NOMO-1 (cell line): ENCODE results near the gene ITGAE.
A peak's percentile ranks its signal among the peaks of the same experiment; 100 is the strongest.
"Not testable (repeated sequence)": the region's sequence is repeated elsewhere in the genome, so short reads cannot be mapped to it uniquely, and the experiment has no call there.

Experiments
- DNase-seq, 2 experiments: peaks; one replicate each; lab custom pipeline; 2025; ENCODE audit not compliant: unreplicated experiment in 2 of 2; lab: John Stamatoyannopoulos, UW

Gene ITGAE

DNA sequence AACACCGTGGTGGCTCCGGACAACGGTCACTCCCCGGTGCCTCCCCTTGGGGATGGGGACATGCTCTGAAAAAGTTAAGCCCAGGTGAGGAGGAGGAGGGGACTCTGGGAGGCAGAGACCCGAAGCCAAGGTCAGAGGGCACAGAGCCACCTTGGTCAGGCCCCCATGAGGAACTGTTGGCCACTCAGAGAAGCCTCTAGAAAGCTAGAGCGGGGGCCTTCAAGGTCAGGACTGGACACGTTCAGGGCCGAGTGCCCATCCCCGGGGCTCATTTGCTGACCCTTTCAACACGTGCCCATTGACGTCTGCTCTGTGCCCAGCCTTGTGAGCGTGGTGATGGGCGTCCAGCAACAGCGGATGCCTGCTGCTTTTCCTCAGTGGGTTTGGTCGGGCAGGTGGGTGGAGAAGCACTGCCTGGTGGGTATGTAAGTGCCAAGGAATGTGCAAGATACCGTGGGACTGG is 39.0 kb downstream of the ITGAE start:
- DNase-seq, result no peak

DNA sequence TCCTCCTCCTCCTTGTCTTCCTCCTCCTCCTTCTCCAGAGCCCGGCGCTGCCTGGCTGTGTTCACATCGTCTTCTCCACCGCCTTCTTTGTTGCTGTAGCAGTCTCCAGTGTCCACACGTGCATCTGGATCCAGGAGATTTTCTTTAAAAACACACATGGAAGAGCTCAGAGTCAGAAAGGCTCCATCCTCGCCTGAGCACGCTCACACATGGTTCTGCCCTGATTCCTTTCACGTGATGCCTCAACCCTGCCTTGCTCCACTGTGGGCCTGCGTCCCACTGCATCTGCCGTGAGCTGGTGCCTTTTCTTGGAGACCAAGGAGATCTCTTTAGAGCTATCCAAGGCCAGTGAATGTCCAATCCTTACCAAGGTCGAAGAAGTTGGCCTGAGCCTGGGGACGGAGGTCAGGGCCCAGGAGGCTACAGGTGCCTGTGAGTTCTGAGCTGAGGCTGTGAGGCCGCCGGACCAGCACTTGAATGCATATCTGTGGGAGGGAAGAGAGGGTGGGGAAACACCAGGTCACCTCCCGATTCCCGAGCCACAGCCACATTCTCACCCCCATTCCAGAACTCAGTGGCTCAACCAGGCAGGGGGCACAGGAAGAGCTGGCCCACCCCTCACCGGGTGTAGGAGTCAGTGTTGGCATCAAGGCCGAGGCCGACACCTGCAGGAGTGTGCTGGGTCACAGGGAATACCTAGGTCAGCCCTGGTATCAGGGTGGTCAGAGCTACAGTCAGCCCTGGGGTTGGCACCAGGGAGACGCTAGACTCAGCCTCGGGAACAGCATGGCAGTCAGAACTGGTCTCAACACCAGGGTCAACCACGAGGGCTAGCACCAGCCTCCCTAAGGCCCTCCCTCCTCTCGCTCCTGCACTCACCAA is 39.7 kb downstream of the ITGAE start:
- DNase-seq, result no peak

DNA sequence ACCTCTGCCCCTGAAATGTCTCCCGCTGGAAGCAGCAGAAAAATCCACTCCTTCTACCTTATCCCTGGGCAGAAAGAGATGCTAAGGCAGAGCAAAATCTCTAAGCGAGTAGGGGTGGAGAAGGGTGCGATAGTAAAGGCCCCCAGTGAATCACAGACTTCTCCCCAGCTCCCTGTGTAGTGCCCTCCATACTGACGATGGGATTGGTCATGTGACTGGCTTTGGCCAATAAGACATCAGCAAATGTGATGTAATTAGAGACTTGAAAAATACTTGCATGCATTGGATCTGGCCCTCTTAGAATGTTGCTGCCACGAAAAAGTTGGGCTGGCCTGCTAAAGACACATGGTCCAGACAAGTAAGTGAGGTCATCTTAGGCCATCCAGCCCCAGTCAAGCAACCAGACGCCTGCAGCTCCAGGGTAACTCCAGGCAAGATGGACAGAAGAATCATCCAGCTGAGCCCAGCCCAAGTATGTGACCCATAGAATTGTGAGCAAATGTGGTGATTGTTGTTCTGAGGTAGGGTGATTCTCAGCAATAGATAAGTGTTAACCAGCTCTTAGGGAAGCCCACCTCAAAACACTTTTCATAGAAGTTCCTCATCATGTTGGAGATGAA is 41.3 kb downstream of the ITGAE start:
- no peak for DNase-seq

DNA sequence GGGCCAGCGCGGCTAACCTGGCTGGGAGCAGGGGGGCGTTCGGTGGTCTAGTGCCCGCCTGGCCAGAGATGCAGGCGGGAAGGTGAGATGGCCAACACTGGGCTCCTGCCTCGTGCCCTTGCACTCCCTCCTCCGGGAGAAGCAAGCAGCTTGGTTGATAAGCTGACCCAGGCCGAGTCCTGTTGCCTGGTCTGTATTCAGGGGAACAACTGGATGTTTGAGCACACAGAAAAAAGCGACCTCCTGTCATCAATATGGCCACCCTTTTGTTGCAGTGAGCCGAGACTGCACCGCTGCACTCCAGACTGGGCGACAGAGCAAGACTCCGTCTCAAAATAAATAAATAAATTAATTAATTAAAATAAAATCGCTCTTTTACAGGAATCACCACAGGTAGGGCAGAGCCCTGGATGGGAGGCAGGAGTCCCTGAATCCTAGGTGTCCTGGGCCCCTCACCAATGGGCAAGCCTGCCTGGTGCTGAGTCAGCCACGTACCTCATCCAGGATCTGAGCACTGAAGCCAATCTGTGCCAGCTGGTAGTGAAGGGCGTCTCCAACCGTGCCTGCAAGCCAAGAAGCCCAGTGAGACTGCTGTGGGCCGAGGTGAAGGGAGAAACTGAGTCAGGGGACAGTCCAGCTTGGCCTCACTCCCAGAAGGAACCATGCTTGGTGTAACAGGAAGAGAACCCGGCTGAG is 45.5 kb downstream of the ITGAE start:
- no peak for DNase-seq

DNA sequence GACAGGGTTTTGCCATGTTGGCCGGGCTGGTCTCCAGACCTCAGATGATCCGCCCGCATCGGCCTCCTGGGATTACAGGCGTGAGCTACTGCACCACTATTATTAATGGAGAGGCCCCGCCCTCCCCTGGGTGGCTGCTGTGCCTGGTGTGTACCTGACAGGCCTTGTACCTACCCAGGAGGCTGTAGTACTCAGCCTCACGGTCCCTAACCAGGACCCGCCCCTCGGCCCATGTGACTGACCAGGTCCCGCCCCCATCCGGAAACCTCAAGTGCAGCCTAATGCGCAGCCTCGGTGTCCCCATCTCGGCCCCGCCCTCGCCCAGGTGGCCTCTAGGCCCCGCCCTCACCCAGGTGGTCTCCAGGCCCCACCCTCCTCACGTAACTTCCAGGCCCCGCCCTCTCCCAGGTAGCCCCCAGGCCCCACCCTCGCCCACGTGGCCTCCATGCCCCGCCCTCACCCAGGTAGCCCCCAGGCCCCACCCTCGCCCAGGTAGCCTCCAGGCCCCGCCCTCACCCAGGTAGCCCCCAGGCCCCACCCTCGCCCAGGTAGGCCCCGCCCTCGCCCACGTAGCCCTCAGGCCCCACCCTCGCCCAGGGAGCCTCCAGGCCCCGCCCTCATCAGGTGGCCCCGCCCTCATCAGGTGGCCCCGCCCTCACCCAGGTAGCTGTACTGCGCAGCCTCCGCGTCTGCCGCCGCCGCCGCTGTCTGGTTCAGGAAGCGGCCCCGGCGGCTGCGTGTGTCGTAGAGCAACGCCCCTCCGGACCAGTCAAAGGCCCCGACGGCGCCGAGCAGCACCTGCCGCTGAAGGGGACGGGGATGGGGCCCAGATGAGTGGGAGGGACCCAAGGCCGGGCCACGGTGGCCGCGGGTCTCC is 46.3 kb downstream of the ITGAE start:
- DNase-seq, result no peak

DNA sequence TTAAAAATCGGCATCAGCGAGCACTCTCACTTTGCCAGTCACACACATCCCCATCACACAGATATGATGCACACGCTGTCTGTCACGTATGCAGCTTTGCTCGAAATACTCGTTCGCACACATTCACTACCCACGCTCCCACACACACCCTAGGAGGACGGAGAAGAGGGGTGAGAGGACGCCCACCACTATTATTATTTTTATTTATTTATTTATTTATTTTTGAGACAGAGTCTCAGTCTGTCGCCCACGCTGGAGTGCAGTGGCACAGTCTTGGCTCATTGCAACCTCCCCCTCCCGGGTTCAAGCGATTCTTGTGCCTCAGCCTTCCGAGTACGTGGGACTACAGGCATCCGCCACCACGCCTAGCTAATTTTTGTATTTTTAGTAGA is 46.9 kb downstream of the ITGAE start:
- DNase-seq, result no peak

DNA sequence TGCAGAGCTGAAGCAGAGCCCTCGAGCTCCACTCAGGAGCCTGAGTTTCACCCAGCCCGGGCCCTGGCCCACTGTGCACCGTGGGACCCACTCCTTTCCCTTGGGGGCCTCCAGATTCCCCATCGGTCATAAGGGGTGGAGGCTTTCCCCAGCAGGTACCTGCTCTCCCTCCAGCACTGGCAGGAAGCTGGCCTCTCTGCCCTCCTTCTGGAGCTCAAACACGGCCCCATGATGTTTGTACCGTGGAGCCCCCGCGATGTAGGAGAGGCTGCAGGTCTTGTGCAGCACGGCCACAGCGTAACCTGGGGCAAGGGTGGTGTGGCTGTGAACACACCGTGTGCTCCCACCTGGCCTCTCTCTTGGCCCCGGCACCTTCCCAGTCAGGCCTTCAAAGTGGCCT is 47.4 kb downstream of the ITGAE start:
- DNase-seq, result no peak

DNA sequence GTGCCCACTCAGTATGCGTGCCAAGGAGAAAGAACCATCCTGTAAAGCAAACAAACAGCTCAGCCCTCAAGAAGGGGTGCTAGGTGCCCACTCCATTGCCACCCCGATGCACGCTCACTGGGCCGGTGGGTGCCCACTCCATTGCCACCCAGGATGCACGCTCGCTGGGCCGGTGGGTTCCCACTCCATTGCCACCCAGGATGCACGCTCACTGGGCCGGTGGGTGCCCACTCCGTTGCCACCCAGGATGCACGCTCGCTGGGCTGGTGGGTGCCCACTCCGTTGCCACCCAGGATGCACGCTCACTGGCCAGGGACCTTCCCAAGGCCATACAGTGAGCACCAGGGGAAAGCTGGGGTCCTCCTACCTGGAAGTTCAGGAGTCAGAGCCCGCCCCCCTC is 49.2 kb downstream of the ITGAE start:
- DNase-seq, result no peak

DNA sequence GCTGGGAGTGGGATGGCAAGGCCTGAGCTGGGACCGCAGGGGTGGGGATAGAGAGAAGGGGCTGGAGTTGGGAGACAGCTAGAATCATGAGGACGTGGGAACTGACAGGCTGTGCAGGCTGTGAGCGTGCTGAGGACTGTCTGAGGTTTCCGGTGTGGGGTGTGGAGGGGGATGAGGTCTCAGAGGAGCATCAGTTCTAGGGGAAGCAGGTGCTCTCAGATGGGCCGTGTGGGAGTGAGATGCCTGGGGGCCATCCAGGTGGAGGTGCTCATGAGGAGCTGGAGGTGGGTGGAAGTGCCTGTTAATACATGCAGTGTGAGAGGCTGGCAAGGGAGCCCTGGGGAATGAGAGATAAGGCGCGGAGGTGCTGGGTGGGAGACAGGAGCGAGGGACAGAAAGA is 50.1 kb downstream of the ITGAE start:
- no peak for DNase-seq

DNA sequence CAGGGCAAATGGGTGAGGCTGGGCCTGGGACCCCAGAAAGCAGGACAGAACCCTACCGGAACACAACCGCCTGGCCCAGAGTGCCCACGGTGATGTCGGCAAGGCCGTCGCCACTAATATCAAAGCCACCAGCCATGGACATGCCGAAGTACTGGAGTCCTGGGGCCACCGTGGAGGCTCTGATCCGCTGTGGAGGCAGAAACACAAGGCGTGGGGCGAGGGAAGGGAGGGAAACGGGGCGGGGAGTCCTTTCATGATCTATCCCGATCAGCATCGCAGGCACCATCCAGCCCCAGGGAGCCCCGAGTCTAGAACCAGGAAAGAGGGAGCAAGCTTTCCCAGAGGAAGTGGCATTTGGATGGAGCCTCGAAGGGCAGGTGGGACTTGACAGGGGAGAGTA is 50.7 kb downstream of the ITGAE start:
- no peak for DNase-seq

DNA sequence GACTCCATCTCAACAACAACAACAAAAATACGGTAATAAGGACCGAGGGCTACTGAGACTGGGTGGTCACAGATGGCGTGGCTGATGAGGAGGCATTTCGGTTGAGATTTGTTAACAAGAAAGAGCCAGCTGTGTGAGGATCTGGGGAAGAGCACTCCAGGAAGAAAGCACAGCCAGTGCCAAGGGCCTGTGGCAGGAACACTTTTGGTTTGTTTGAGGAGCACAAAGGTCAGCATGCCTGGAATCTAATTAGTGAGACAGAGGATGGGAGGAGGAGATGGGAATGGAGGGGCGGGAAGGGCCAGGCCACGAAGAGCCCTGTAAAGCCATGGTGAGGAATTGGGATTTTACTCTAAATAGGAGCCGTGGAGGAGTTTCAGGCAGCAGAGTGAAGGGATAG is 52.4 kb downstream of the ITGAE start:
- DNase-seq, result no peak

DNA sequence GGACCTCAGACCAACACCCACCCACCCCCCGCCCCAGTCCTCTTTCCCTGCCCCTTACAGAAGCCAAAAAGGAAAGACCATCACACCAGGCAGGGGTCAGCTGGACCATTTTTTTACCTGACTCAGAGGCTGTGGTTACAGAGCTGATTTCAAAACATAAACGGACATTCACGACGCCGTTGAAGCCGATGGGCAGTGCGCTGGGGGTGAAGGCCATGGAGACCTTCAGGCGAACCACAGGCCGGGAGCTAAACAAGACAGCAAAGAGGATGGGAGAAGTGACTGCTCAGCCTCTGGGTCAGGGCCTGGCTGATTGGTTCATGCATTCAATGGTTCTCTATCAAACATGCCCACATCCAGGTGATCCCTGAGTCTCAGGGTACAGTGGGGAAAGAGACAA is 53.2 kb downstream of the ITGAE start:
- peak in 1 of 2 experiments; percentile 12 for DNase-seq

DNA sequence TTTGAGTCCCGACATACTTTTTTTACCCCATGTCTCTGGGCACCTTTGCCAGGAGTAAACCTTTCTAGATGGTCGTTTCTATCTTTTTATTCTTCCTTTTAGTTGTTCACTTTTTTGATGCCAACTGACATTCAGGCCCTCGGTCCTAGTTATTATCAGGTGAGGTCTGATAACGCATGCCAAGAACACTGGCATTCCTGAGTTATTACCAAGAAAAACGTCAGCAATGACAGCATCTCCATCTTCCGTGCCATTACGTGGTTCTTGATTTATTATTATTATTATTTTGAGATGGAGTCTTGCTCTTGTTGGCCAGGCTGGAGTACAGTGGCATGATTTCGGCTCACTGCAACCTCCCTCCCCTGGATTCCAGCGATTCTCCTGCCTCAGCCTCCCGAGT is 55.9 kb downstream of the ITGAE start:
- no peak for DNase-seq

DNA sequence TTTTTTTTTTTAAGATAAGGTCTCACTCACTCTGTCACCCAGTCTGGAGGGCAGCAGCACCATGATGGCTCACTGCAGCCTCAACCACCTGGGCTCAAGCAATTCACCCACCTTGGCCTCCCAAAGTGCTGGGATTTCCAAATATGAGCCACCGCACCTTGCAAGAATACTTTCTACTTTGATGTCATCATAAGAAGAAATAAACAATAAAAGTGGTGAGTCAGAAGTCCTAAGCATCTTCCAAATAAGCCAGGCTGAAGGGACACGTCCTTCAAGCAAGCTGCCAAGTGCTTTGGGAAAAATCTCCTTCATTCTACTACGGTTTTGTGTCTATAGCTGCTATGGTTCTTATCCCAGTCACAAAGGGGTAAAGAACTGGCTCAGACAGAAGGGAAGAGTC is 57.0 kb downstream of the ITGAE start:
- DNase-seq, result no peak

DNA sequence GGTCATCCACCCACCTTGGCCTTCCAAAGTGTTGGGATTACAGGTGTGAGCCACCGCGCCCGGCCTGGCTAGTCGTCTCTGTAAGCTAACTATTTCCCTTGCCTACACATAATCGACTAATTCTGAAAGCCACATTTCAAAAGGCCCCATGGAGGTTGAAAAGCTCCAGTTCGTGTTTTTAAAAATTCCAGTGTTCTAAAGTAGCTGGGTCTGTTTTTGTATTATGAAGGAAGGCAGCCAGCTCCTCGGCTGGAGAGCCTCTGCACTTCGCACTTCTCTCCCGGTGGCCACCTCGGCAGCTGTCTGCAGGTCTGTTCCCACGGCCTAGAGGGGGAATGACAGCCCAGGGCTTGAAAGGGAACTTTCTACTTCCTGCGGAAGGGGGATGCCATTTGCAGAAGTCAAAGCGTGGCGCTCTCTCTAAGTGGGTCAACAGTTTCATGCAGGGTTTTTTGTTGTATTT is 60.3 kb downstream of the ITGAE start:
- peak; percentile 85 to 86 for DNase-seq

DNA sequence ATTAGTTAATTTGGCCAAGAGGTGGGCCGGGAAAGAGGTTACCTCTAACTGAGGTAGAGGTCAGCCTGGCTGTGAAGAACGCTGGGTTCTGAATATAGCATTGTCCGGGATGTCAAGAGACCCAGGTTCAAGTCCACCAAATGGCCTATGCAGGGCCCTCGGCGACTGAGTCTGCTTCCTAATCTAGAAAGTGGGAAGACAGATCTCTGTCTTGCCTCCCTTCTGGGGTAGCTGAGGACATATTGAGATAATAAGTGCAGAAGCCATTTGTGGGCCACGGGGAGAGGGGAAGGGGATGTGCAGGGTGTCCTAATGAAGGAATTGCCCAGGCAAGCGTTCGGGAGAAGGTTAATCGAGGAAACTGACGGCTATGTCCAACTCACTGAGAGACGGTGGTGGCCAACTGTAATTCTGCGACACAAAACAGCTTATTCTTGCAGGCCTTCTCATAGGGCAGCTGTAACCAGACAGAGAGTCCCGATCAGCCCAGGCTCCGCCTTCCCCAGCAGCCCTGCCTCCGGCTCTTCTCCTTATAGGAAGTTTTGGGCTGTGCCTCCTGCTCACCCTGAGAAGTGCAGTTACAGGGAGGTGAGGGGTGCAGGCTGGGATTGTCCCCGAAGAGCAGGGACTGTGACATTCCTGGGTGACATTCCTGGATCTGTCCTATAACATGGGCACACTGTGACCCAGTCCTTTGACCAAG is 61.4 kb downstream of the ITGAE start:
- no peak for DNase-seq

DNA sequence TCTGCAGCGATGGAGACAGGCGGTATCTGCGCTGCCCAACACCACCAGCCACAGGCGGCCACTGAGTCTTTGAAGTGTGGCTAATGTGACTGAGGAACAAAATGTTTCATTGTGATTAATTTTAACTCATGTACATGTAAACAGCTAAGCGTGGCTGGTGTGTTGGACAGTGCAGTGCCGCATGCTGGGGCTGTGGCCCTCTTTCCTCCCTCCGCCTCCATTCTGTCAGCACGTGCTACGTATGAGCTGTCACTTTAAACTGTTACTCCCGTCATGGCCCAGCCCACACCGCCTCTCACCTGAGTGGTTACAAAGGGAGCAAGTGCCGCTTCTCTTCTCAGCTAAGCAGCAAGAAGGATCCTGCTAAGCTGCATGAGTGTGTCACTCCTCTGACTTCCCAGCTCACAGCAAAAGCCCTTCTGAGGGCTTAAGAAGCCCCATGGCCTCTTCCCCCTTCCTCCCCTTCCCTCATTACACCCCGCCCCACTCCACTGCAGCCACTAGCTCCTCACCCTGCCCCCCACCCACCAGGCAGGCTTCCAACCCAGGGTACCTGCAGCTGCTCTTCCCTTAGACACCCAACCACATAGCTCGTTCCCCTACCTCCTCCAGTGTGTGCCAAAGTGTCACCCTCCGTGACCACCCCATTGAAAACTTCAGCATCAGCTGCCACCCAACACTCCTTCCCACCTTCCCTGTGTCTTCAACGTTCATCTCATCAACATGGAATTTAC is 62.3 kb downstream of the ITGAE start:
- no peak for DNase-seq

DNA sequence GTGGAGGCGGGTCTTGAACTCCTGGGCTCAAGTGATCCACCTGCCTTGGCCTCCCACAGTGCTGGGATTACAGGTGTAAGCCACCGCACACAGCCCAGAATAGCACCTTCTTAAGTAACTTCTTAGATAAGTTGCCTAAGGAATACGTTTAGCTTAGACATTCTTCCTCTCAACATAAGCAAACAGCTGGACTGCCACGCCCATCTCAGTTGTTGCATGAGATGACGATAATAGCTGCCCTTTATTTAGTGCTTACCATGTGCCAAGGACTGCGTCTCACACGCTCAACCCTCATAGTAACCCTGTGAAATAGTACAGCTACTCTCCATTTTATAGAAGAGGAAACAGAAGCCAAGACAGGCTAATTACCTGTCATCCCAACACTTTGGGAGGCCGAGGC is 65.5 kb downstream of the ITGAE start:
- DNase-seq, result peak; percentile 9 to 29

DNA sequence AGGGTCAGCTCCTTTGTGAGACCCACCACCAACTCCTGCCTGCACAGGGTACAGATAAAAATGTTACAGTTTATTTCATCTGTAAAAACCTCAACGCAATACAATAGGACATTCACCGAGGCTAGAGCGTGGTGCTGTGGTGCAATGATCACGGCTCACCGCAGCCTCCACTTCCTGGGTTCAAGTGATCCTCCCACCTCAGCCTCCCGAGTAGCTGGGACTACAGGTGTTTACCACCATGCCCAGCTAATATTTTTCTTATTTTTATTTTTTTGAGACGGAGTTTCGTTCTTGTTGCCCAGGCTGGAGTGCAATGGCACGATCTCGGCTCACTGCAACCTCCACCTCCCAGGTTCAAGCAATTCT is 66.1 kb downstream of the ITGAE start:
- DNase-seq, result not testable (repeated sequence)
